8988T (cell line): ENCODE results near the gene SDHC.
"Not testable (repeated sequence)": the region's sequence is repeated elsewhere in the genome, so short reads cannot be mapped to it uniquely, and the experiment has no call there.

Experiments used
- DNase-seq: peaks from one replicate; pipeline ENCODE4 v3.0.0; 2011

Gene SDHC

DNA sequence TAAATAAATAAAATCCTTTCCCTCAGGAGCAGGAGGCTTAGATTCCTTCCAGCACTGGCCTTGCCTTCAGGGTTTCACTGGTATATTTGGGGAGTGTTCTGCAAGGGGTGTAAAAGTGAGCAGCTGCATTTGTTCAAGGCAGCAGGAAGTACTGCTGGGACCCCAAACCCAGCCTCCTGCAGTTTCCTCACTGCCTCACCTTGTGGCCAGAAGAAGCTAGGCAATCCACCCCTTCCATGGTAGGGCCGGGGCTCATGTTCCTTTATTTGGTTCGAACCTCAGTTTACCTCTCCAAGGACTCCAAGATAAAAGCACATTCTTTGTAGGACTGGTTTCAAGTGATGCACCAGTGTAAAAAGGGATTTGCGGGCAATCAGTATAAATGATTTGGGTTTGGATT lies 74.5 kb downstream of the SDHC start:
- DNase-seq: no peak

DNA sequence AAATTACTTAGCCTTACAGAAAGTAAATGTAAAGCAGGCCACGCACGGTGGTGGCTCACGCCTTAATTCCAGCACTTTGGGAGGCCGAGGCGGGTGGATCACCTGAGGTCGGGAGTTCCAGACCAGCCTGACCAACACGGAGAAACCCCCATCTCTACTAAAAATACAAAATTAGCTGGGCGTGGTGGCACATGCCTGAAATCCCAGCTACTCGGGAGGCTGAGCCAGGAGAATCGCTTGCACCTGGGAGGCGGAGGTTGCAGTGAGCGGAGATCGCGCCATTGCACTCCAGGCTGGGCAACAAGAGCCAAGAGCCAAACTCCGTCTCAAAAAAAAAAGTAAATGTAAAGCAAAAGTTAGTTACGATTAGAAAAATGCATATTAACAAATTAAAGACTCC lies 75.0 kb downstream of the SDHC start:
- not testable (repeated sequence) for DNase-seq

DNA sequence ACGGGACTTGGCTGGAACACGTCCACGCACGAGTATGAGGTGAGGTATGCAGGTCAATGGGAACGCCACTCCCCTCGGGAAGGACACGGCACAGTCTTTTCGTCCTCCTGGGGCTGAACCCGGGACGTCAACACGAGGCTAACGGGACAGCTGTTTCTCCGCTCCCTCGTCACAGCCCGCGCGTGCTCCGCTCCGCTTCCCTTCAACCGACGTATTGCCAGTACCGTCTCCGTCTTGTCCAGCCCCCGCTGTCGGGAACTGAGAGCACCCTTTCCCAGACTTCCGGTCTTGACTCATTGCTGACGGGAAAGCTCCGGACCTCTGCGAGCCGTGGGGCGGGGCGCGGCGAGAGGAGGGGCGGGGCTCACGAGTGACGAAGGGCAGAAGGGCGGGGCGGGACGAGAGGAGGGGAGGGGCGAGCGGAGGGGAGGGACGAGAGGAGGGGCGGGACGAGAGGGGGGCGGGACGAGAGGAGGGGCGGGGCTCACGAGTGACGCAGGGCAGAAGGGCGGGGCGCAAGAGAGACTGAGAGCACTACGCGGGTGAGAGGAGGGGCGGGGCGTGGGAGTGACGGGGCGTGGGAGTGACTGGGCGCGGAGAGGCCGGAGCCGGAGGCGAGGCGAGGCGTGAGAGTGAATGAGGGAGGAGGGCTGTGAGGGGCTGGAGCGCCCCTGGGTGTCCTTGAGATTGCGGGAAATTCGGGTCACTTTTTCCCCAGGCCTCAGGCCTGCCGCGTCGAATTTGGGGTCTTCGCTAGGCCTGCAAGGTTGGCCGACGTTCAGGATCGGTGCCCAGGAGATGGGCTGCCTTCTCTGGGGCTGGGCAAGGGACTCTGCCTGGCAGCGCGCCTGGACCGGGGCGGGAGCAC lies 75.7 kb downstream of the SDHC start:
- DNase-seq: peak; percentile 59

DNA sequence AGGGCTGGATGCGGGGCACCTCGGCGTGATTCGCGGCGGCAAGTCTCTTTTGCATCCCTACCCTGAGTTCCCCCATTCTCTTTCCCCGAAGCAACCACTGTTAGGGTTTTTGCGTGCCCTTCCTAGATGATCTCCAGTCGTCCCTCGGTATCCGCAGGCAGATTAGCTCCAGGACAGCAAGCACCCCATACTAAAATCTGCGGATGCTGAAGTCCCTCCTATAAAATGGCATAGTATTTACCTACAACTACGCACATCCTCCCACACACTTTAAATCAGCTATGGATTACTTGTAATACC lies 76.3 kb downstream of the SDHC start:
- DNase-seq: no peak

DNA sequence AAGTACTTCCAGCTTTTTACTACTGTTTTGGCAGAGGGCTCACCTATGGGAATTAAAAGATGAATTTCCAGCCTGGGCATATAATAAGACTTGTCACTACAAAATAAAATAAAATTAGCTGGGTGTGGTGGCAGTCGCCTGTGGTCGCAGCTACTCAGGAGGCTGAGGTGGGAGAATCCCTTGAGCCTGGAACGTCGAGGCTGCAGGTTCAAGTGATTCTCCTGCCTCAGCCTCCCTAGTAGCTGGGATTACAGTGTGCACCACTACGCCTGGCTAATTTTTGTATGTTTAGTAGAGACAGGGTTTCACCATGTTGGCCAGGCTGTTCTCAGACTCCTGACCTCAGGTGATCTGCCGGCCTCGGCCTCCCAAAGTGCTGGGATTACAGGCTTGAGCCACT lies 77.0 kb downstream of the SDHC start:
- DNase-seq: not testable (repeated sequence)

DNA sequence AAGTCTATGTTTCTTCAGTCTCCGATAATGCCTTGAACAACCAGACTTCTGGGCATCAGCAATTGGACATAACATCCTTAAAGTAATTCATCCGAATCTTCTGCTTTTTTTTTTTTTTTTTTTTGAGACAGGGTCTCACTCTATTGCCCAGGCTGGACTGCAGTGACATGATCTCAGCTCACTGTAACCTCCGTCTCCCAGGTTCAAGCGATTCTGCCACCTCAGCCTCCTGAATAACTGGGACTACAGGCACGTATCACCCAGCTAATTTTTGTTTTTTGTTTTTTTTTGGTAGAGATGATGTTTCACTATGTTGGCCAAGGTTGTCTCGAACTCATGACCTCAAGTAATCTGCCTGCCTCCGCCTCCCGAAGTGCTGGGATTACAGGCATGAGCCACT lies 77.4 kb downstream of the SDHC start:
- no peak for DNase-seq

DNA sequence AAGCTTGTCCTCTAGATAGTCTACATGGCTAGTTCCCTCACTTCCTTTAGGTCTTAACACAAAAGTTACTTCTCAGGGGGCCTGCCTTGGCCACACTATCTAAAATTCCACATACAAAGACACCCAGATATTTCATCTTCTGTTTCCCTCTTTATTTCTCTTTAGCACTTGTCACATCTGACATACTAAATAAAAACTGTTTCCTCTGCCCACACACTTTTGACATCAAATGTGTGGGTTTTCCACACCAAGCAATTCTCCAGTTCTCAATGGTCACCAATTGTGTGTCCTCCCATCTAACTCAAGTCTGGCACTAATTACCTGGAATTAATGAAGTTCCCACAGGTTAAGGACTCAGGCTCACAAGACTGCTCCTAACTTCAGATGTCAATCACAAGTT lies 79.0 kb downstream of the SDHC start:
- DNase-seq: no peak

DNA sequence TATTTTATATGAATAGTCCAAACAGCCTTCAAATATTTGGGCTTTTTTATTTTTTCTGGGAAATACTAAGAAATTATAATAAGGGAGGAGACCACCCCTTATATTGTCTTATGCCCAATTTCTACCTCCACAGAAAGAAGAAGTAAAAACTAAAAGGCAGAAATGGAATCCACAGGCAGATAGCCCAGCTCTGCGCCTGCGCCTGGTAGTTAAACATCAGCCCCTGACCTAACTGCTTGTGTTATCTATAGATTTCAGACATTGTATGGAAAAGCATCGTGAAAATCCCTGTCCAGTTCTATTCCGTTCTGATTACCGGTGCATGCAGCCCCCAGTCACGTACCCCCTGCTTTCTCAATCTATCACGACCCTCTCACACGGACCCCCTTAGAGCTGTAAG lies 82.9 kb downstream of the SDHC start:
- DNase-seq: not testable (repeated sequence)

DNA sequence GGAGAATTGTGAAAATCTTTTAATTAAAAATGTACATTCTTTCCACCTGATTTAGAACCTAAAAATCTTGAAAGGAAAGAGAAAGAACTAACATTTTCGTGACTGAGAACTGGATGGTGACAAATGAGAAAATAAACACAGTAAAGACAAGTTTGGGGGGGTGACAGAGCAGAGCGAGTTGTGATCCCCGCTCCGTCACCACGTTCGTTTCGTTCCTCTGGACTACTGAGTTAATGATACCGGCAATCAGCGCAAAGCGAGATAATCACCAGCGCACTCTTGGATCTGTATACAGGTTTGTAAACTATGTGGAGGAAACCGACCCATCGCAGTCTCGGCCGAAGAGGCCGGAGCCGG lies 84.7 kb downstream of the SDHC start:
- no peak for DNase-seq

DNA sequence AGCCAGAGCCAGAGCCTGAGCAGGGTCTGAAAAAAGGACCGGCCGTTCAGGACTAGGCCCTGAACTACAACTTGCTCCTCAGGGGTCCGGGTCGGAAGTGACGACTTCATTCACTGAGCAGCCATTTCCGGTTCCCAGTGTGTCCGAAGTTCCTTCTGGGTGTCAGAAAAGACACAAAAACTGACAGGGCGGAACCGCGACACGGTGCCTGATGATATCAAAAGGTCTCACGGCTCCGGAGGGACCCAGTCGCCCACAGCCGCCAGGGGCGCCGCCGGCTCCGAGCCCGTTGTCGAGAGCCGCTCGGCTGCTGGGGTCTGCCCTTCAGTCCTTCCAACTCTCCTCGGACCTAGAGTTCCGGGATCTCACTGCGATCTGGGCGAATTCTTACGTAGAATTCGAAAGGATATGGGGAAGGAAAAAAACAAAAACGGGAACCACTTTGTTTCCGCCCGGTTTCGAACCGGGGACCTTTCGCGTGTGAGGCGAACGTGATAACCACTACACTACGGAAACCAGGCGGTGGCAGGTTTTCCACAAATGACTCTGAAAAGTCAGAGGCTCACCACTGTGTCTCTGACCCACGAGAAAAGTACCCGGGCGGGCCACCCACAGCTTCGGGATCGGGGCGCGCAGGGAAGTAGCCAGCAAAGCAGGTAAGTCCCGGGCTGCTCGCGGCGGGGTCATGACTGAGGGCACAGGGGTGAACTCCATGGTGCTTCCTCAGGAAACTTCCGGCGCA lies 85.2 kb downstream of the SDHC start:
- DNase-seq: peak; percentile 63

DNA sequence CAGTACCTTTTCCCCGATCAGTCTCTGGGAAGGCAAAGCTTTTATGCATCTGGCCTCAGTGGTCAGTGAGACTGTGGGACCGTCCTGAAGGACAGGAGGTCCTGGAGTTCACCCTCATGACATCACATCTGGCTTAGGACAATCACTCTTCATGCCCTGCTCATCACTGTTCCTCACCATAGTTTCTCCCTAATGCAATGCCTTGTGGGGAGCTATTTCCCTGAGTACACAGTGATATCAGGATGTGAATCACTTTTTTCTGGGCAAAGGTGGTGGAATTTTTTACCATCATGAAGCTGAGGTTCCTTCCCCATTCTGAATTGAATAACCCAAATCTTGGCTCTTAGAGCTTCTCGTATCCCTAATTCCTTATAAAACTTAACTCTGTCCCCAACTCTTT lies 88.3 kb downstream of the SDHC start:
- no peak for DNase-seq

DNA sequence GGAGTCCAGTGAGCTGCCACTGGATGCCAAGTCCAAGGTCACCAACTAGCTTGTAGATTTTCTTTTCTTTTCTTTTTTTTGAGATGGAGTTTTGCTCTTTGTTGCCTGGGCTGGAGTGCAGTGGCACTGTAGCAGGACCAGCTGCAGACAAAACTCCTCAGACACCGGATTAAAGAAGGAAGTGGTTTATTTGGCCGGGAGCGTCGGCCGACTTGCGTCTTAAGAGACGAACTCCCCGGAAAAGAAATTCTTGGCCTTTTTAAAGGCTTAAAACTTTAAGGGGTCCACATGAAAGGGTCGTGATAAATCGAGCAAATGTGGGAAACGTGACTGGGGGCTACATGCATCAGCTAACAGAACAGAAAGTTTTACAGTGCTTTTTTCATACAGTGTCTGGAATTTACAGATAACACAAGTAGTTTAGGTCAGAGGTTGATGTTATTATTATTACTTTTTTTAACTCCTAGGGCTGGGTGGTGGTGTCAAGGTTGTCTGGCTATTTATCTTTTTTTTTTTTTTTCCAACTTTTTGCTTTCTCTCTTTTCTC lies 89.9 kb downstream of the SDHC start:
- DNase-seq: no peak

DNA sequence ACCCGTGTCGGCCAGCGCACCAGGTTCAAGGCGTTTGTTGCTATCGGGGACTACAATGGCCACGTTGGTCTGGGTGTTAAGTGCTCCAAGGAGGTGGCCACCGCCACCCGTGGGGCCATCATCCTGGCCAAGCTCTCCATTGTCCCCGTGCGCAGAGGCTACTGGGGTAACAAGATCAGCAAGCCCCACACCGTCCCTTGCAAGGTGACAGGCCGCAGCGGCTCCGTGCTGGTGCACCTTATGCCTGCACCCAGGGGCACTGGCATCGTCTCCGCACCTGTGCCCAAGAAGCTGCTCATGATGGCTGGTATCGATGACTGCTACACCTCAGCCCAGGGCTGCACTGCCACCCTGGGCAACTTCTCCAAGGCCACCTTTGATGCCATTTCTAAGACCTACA lies 92.4 kb downstream of the SDHC start:
- not testable (repeated sequence) for DNase-seq

DNA sequence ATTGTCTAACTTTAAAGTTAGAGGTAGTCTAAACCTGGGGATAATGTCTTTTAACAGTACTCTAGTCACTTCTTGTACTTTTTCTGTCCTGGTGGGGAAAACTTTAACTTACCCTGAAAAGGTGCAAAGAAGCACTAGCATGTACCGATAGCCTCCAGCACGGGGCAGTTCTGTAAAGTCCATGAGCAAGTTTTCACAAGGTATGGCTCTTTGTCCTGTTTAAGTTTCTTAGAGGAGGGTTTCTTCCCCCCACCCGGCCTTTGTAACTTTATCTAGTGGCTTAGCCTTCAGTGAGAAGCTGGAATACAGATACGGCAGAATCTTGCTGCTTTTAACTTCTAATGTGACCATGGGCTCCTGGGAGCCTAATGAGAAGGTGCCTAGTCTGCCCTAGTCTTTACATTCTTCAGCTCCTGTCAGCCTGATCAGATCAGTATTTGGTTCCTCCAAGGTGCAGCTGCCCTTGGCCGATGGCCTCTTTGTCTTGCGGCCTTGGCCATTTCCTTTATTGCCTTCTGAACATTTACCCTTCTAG lies 93.3 kb downstream of the SDHC start:
- no peak for DNase-seq

DNA sequence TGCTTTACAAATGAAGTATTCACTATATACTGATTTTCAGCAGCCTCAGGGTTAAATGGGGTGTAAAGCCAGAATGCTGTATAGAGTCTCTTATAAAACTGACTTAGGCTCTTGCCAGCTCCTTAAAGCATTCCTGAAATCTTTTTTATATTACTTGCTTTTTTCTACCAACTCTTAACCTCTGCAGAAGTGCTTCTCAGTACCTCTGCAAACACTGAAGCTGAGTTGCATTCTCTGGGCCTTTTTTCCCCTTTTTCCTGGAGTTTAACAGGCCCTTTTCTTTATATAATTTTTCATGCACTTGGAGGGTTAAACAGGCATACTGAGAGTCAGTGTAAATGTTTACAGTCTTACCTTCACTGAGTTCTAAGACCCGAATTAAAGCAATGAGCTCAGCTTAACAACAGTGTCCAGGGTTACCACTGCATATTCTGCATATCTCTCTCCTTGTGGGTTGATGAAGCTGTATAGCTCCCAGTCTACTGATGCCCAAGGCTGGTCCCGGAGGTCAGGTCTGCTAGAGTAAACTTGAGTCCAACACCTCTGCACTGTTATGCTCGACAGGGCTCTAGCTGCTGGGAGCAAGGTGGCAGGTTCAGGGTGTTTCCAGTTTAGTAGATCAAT lies 94.4 kb downstream of the SDHC start:
- no peak for DNase-seq

DNA sequence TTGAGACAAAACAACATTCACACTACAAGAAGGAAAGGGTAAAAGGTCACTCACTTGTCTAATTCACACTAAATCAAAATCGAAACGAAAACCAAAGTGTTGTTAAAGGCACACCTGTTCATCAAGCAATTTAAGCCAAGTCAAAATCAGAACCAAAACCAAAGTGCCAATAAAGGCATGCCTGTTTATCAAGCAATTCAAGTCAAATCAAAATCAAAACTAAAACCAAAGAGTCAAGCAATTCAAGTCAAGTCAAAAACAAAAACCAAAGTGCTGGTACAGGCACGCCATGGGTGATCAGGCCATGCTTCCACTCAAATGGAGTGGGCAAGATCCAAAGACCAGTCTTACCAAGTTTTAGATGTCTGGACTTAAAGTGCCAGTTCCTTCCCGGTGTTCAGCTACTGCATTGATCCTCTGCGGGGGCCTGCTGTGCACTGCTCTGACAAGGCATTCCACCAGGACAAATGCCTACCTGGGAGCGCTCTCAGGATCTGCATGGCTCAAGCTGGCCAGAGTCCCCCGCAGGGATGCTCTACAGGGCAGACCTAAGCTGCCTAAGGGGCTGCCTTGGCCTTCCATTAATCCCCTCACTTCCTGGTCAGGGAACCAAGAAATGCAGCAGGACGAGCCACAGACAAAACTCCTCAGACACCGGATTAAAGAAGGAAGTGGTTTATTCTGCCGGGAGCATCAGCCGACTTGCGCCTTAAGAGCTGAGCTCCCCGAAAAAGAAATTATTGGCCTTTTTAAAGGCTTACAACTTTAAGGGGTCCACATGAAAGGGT lies 95.9 kb downstream of the SDHC start:
- DNase-seq: not testable (repeated sequence)

DNA sequence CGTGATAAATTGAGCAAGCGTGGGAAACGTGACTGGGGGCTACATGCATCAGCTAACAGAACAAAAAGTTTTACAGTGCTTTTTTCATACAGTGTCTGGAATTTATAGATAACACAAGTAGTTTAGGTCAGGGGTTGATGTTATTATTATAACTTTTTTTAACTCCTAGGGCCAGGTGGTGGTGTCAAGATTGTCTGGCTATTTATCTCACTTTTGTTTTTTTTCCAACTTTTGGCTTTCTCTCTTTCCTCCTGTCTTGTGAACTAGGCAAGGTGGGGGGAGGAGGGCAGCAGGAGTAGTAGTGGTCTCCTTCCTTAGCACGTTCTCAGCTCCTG lies 96.4 kb downstream of the SDHC start:
- DNase-seq: not testable (repeated sequence)
